ENCODE results near the gene CHD2.

GRCh38 chr15:93057618-93058017, 157.5 kb downstream of the CHD2 start:
- no peak for TF ChIP-seq CTCF (IDR thresholded peaks at IDR 0.05)
- TF ChIP-seq POLR2AphosphoS5 (IDR thresholded peaks at IDR 0.05) = peak in 1 of 4 donors; percentile 10
- no peak for TF ChIP-seq POLR2A (IDR thresholded peaks at IDR 0.05)
- TF ChIP-seq EP300 (IDR thresholded peaks at IDR 0.05) = no peak

Measured in sigmoid colon (tissue), 4 donors.